HG03432 (cell line): ENCODE results near the gene GALNT9.

Experiments
- ATAC-seq: cut with Tn5 transposase; IDR thresholded peaks from one replicate; pipeline ENCODE4 v1.9.1; 2021; ENCODE audit warnings: mild to moderate bottlenecking, moderate library complexity; ENCODE audit not compliant: unreplicated experiment

GALNT9 gene

GRCh38 chr12:132161796-132162507 is 167.4 kb downstream of the GALNT9 start:
- ATAC-seq, result no peak

- ATAC-seq, result no peak
These were observed 168.2 kb downstream of the GALNT9 start for GRCh38 chr12:132161036-132161781.

GRCh38 chr12:132160601-132161035 is 168.8 kb downstream of the GALNT9 start:
- ATAC-seq, result no peak

- ATAC-seq, result no peak
These were observed 169.4 kb downstream of the GALNT9 start for GRCh38 chr12:132160016-132160415.

GRCh38 chr12:132159555-132160003 is 169.8 kb downstream of the GALNT9 start:
- no peak for ATAC-seq

- no peak for ATAC-seq
These were observed 170.5 kb downstream of the GALNT9 start for GRCh38 chr12:132158677-132159554.

GRCh38 chr12:132157733-132158409 is 171.5 kb downstream of the GALNT9 start:
- ATAC-seq, result no peak

- ATAC-seq, result no peak
These were observed 172.6 kb downstream of the GALNT9 start for GRCh38 chr12:132156573-132157325.

GRCh38 chr12:132155771-132156572 is 173.4 kb downstream of the GALNT9 start:
- ATAC-seq, result no peak

- ATAC-seq, result peak; percentile 20
These were observed 174.2 kb downstream of the GALNT9 start for GRCh38 chr12:132154941-132155770.

GRCh38 chr12:132154341-132154761 is 175.0 kb downstream of the GALNT9 start:
- peak; percentile 20 for ATAC-seq

GRCh38 chr12:132153501-132154340 is 175.7 kb downstream of the GALNT9 start:
- ATAC-seq, result peak; percentile 77

GRCh38 chr12:132152953-132153352 is 176.4 kb downstream of the GALNT9 start:
- no peak for ATAC-seq

GRCh38 chr12:132152411-132152821 is 177.0 kb downstream of the GALNT9 start:
- no peak for ATAC-seq

GRCh38 chr12:132151766-132152410 is 177.5 kb downstream of the GALNT9 start:
- no peak for ATAC-seq

- ATAC-seq, result no peak
These were observed 178.1 kb downstream of the GALNT9 start for GRCh38 chr12:132151145-132151765.
